ENCODE data around the gene EXOC6. TPM values are rescaled to one million over a fixed set of nuclear protein-coding genes. Genes with fewer than 3 reads are reported as not detected.

Gene EXOC6
- polyA plus RNA-seq, 1 donor (not counting 4 experiments of a cell fraction or from before 2014, with no cell fraction given) = 1.2 TPM

DNA sequence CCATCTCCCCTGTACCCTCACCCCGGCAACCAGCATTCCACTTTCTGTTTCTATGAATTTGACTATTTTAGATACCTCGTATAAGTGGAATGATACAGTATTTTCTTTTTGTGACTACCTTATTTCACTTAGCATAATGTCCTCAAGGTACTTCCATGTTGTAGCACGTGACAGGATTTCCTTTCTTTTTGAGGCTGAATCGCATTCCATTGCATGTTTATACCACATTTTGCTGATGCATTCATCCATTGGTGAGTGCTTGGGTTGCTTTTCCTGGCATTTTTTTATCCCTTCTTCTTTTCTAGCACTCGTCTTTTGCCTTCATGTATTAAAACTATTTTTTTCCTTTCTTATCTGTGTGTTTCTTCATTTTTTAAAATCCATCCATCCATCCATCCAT lies 22.3 kb upstream of the EXOC6 start:
- dilution Hi-C loops (cut with MboI; ENCODE audit: extremely low pct_ligation_motif_present, low sequenced_read_pairs) = no loop called here
- H3K9ac ChIP-seq (ENCODE audit: control insufficient read depth, extremely low read depth, insufficient read depth, low read length) = no peak overlapping the region
- TF ChIP-seq EZH2 (IDR thresholded peaks at IDR 0.05; ENCODE audit: low read length) = no peak
- TF ChIP-seq, protein P1, sequence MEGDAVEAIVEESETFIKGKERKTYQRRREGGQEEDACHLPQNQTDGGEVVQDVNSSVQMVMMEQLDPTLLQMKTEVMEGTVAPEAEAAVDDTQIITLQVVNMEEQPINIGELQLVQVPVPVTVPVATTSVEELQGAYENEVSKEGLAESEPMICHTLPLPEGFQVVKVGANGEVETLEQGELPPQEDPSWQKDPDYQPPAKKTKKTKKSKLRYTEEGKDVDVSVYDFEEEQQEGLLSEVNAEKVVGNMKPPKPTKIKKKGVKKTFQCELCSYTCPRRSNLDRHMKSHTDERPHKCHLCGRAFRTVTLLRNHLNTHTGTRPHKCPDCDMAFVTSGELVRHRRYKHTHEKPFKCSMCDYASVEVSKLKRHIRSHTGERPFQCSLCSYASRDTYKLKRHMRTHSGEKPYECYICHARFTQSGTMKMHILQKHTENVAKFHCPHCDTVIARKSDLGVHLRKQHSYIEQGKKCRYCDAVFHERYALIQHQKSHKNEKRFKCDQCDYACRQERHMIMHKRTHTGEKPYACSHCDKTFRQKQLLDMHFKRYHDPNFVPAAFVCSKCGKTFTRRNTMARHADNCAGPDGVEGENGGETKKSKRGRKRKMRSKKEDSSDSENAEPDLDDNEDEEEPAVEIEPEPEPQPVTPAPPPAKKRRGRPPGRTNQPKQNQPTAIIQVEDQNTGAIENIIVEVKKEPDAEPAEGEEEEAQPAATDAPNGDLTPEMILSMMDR (optimal IDR thresholded peaks at IDR 0.05 in 1 of 3, IDR thresholded peaks at IDR 0.05 in 1 of 3, conservative IDR thresholded peaks at IDR 0.05 in 1 of 3; ENCODE audit: extremely low read depth in 1 of 3, insufficient read depth in 2 of 3, low read length in 3 of 3) = no peak
- FAIRE-seq (no peak), DNase-seq (ENCODE audit: low read depth, low spot score) (no peak)
- H3K9me3 ChIP-seq (ENCODE audit: control insufficient read depth, low read depth, low read length) = no peaks in the 10 kb centered on the region
- H3K79me2 ChIP-seq (ENCODE audit: control insufficient read depth, insufficient read depth, low read length) = no peaks in the 10 kb centered on the region
- H3K27ac ChIP-seq (ENCODE audit: control insufficient read depth, insufficient read depth, low read length) = no peak overlapping the region
- H3K36me3 ChIP-seq (ENCODE audit: control insufficient read depth in 2 of 2, extremely low read depth in 1 of 2, insufficient read depth in 2 of 2, low read length in 2 of 2) = no peaks in the 10 kb centered on the region
- no peaks in the 10 kb centered on the region for H4K20me1 ChIP-seq (ENCODE audit: control insufficient read depth, extremely low read depth, insufficient read depth, low read length)
- no peaks in the 10 kb centered on the region for H3K9me1 ChIP-seq (ENCODE audit: control insufficient read depth, extremely low read depth, insufficient read depth, low read length)
- H3K27me3 ChIP-seq (ENCODE audit: control insufficient read depth, extremely low read depth, insufficient read depth, low read length) = no peaks in the 10 kb centered on the region
- H3K4me3 ChIP-seq (ENCODE audit: control insufficient read depth in 2 of 3, extremely low read depth in 1 of 3, insufficient read depth in 2 of 3, low read depth in 1 of 3, low read length in 3 of 3) = no peak overlapping the region
- H2AFZ ChIP-seq (ENCODE audit: control insufficient read depth, low read length) = no peak overlapping the region
- H3K4me2 ChIP-seq (ENCODE audit: control insufficient read depth, extremely low read depth, insufficient read depth, low read depth, low read length) = peak overlapping the region; percentile 10
- H3K4me1 ChIP-seq (ENCODE audit: control insufficient read depth, extremely low read depth, insufficient read depth, low read length) = peaks cover 12% of the 10 kb centered on the region

DNA sequence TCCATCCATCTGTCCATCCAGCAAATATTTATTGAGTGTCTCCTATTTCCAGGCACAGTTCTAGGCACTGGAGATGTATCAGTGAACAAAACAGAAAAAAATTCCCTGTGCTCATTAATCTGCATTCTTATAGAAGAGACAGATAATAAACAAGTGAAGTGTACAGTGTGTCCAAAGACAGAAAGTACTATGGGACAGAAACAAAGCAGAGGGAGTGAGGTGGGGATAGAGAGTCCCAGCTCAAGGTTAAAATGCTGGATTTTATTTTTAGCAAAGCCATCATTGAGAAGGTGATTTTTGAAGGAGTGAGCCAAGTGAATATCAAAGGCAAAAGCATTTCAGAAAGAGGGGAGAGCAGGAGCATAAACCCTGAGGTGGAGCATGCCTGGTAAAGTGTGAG lies 21.8 kb upstream of the EXOC6 start:
- Histone ChIP-seq H3K4me3 (ENCODE audit: control insufficient read depth in 2 of 3, extremely low read depth in 1 of 3, insufficient read depth in 2 of 3, low read depth in 1 of 3, low read length in 3 of 3) (no peak overlapping the region), H3K9ac (ENCODE audit: control insufficient read depth, extremely low read depth, insufficient read depth, low read length) (no peak overlapping the region), H3K9me1 (ENCODE audit: control insufficient read depth, extremely low read depth, insufficient read depth, low read length) (no peaks in the 10 kb centered on the region), H2AFZ (ENCODE audit: control insufficient read depth, low read length) (peak overlapping the region; percentile 42), H3K27me3 (ENCODE audit: control insufficient read depth, extremely low read depth, insufficient read depth, low read length) (no peaks in the 10 kb centered on the region), H3K27ac (ENCODE audit: control insufficient read depth, insufficient read depth, low read length) (no peak overlapping the region), H3K79me2 (ENCODE audit: control insufficient read depth, insufficient read depth, low read length) (no peaks in the 10 kb centered on the region), H4K20me1 (ENCODE audit: control insufficient read depth, extremely low read depth, insufficient read depth, low read length) (no peaks in the 10 kb centered on the region), H3K36me3 (ENCODE audit: control insufficient read depth in 2 of 2, extremely low read depth in 1 of 2, insufficient read depth in 2 of 2, low read length in 2 of 2) (no peaks in the 10 kb centered on the region), H3K9me3 (ENCODE audit: control insufficient read depth, low read depth, low read length) (no peaks in the 10 kb centered on the region), H3K4me2 (ENCODE audit: control insufficient read depth, extremely low read depth, insufficient read depth, low read depth, low read length) (peak overlapping the region; percentile 10), H3K4me1 (ENCODE audit: control insufficient read depth, extremely low read depth, insufficient read depth, low read length) (peaks cover 11% of the 10 kb centered on the region)
- DNase-seq (ENCODE audit: low read depth, low spot score) (no peak), FAIRE-seq (no peak)
- no peak for TF ChIP-seq EZH2 (IDR thresholded peaks at IDR 0.05; ENCODE audit: low read length)
- TF ChIP-seq, protein P1 (optimal IDR thresholded peaks at IDR 0.05 in 1 of 3, IDR thresholded peaks at IDR 0.05 in 1 of 3, conservative IDR thresholded peaks at IDR 0.05 in 1 of 3; ENCODE audit: extremely low read depth in 1 of 3, insufficient read depth in 2 of 3, low read length in 3 of 3) = no peak
- dilution Hi-C loops (cut with MboI; ENCODE audit: extremely low pct_ligation_motif_present, low sequenced_read_pairs) = no loop called here
